Caco-2 (cell line): ENCODE data around the gene CNOT10. TPM values are rescaled to one million over a fixed set of nuclear protein-coding genes. Genes with fewer than 3 reads are reported as not detected.

Experiments used
- Bru-seq: library from RNA; stranded (reverse); fragments of 400-500 nt; gene quantifications from one replicate; lab custom pipeline; 2021; lab: Mats Ljungman, UMichigan
- BruChase-seq, 2 experiments: library from RNA; stranded (reverse); fragments of 400-500 nt; gene quantifications; one replicate each; lab custom pipeline; 2021; lab: Mats Ljungman, UMichigan
- BruUV-seq: library from RNA; stranded (reverse); fragments of 400-500 nt; replicated peaks from 2 replicates; lab custom pipeline; 2021; lab: Mats Ljungman, UMichigan
- CTCF ChIA-PET: fragments of 300-600 bp; sonication (Branson Sonifier 250); formaldehyde crosslinking; loops from one replicate; lab custom pipeline; 2022; ENCODE audit warnings: antibody characterized with exemption; lab: Charles Lee
- POLR2A ChIA-PET: fragments of 300-600 bp; sonication (Branson Sonifier 250); formaldehyde crosslinking; loops from one replicate; lab custom pipeline; 2022; ENCODE audit warnings: antibody characterized with exemption; lab: Charles Lee
- DNase-seq, 2 experiments: peaks; one replicate each; pipeline versions ENCODE4 v3.0.0 to v3.0.0-alpha.2; 2020 to 2022
- H3K27me3 ChIP-seq: replicated peaks from 2 replicates; pipeline ENCODE4 v1.6.0; 2011; ENCODE audit warnings: low read length; ENCODE audit not compliant: control insufficient read depth, insufficient read depth
- H3K36me3 ChIP-seq: 2 replicates; pipeline ENCODE4 v1.5.1; 2011; ENCODE audit warnings: low read length; ENCODE audit not compliant: control insufficient read depth, insufficient read depth
- H3K4me1 ChIP-seq: fragments of 250-450 bp; sonication (Bioruptor Pico); 2 replicates; pipeline ENCODE4 v1.5.1; 2020; ENCODE audit warnings: mild to moderate bottlenecking
- H3K4me3 ChIP-seq: 2 replicates; pipeline ENCODE4 v1.5.1; 2011; ENCODE audit warnings: low read depth, mild to moderate bottlenecking, control low read depth, low read length
- H3K9me3 ChIP-seq: fragments of 250-450 bp; sonication (Bioruptor Pico); 2 replicates; pipeline ENCODE4 v1.5.1; 2020; ENCODE audit warnings: mild to moderate bottlenecking, moderate library complexity
- H3K27ac Mint-ChIP-seq: one replicate; pipeline ENCODE4 v1.8.0; 2022; ENCODE audit warnings: mixed read lengths; ENCODE audit not compliant: unreplicated experiment
- H3K27me3 Mint-ChIP-seq: one replicate; pipeline ENCODE4 v1.8.0; 2022; ENCODE audit warnings: mixed read lengths; ENCODE audit not compliant: insufficient read depth, unreplicated experiment
- H3K36me3 Mint-ChIP-seq: one replicate; pipeline ENCODE4 v1.8.0; 2022; ENCODE audit warnings: mild to moderate bottlenecking, mixed read lengths; ENCODE audit not compliant: insufficient read depth, unreplicated experiment
- H3K4me1 Mint-ChIP-seq: one replicate; pipeline ENCODE4 v1.8.0; 2022; ENCODE audit warnings: low read depth, mixed read lengths; ENCODE audit not compliant: unreplicated experiment
- H3K4me3 Mint-ChIP-seq: one replicate; pipeline ENCODE4 v1.8.0; 2022; ENCODE audit warnings: mild to moderate bottlenecking, moderate library complexity, mixed read lengths; ENCODE audit not compliant: unreplicated experiment
- H3K9me3 Mint-ChIP-seq: one replicate; pipeline ENCODE4 v1.8.0; 2022; ENCODE audit warnings: mixed read lengths; ENCODE audit not compliant: unreplicated experiment
- CTCF ChIP-seq, 2 experiments: fragments of 200-600 bp in 1 of 2; IDR thresholded peaks; 1 replicate in 1 of 2; 2 replicates in 1 of 2; pipeline versions ENCODE4 v1.5.1 to v1.8.0; 2011 to 2022; ENCODE audit warnings: antibody characterized with exemption in 1 of 2, control low read depth in 1 of 2, inconsistent platforms in 1 of 2, low read depth in 1 of 2, low read length in 1 of 2, mild to moderate bottlenecking in 1 of 2, moderate library complexity in 1 of 2; ENCODE audit not compliant: insufficient read depth in 1 of 2, severe bottlenecking in 1 of 2, unreplicated experiment in 1 of 2
- intact Hi-C: fragments of 100-400 bp; cut with micrococcal nuclease; formaldehyde crosslinking; loops from one replicate; pipeline ENCODE4 v1.10.0; 2022; ENCODE audit not compliant: unreplicated experiment
- long read RNA-seq: library from polyadenylated mRNA; stranded (forward); transcript quantifications from one replicate; pipeline ENCODE4 v2.0.0, GENCODE V29; 2022
- total RNA-seq: library from RNA; stranded (reverse); gene quantifications from 2 replicates; pipeline ENCODE4 v1.2.3, GENCODE V29; 2022

CNOT10 gene
- total RNA-seq, result 37.2 and 49.5 TPM in 2 replicates
- percentile 73 among the genes with signal in this experiment for Bru-seq, nascent RNA
- percentile 70 among the genes with signal in this experiment for BruChase-seq, experiment 1, labeled RNA remaining after a 2-hour chase
- BruChase-seq, experiment 2, labeled RNA remaining after a 6-hour chase, result percentile 70 among the genes with signal in this experiment
- long read RNA-seq, transcript CNOT10-201 (19 exons, 2,815 nt), result major isoform, 23 of 43 reads
- long read RNA-seq, partial matches to known transcripts, result 4 of 43 reads
- long read RNA-seq, other reads (novel, unspliced or antisense), result 15 of 43 reads

DNA sequence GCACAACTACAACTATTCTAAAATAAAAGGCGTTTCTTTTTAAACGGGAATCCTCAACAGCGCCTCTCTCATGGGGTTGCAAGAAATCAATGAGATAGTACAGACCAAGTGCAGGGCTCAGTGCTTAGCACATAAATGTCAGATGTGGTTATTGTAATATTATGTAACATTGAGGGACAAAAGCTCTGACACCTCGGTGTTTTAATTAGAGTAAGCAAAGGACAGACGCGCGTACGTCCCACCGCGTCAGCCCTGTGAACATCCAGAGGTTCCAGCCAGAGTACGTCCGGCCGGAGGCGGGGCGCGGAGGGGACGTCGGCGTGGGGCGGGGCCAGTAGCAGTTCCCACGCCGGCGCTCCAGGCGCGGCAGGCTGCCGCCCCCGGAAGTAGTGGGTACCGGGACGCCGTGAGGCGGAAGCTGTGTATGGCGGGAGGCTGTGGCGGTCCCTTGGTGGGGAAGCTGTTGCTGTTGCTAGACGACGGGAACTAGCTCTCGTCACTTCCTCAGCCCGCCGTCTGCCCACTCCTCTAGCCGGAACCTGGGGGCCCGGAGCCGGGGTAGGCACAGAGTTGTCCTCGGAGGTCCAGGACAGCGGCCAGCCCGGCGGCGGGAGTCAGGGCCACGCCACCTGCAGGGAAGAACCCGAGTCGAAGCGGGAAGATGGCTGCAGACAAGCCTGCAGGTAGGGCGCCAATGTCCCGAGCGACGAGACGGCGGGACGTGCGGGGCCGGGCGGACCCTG, at the start of gene CNOT10:
CNOT10 (plus strand) TSS at position 389 of the 743 bp plus-strand sequence; CDS start at position 662, 273 bp downstream.
- H3K27me3 Mint-ChIP-seq, result no peaks in the 10 kb centered on the region
- peaks cover 17% of the 10 kb centered on the region for H3K36me3 Mint-ChIP-seq
- Histone ChIP-seq H3K36me3 (no peaks in the 10 kb centered on the region), H3K27me3 (no peaks in the 10 kb centered on the region), H3K4me1 (peaks cover 11% of the 10 kb centered on the region; the same call in 1 of the 2 replicates), H3K9me3 (0 out of 2 replicates have a peak, but pooled peaks cover 2% of the 10 kb centered on the region), H3K4me3 (peak within 1 kb of the TSS; percentile 63)
- peak within 1 kb of the TSS; percentile 82 for H3K27ac Mint-ChIP-seq
- H3K9me3 Mint-ChIP-seq, result no peaks in the 10 kb centered on the region
- intact Hi-C loops, result loop anchor here (1.0 kb wide), 1 partner anchor 115 kb away; the partner anchor contains the start of gene DYNC1LI1
- H3K4me1 Mint-ChIP-seq, result peaks cover 14% of the 10 kb centered on the region
- peak within 1 kb of the TSS; percentile 86 for H3K4me3 Mint-ChIP-seq
- ChIA-PET POLR2A (interaction anchor here (0.6 kb wide), 1 partner anchor 219 kb away, joined by 3 read pairs; no protein-coding TSS in a partner anchor), CTCF (interaction anchor here (0.5 to 0.7 kb wide), 3 partner anchors 175 to 496 kb away, joined by 3 to 14 read pairs (median 5); no protein-coding TSS in a partner anchor)
- peak in 1 of 2 experiments; percentile 52 for TF ChIP-seq CTCF (IDR thresholded peaks at IDR 0.05; ENCODE audit: insufficient read depth in 1 of 2, low read depth in 1 of 2, low read length in 1 of 2, severe bottlenecking in 1 of 2, unreplicated experiment in 1 of 2)
- peak; percentile 94 to 95 for DNase-seq
- no TSS peak for BruUV-seq

DNA sequence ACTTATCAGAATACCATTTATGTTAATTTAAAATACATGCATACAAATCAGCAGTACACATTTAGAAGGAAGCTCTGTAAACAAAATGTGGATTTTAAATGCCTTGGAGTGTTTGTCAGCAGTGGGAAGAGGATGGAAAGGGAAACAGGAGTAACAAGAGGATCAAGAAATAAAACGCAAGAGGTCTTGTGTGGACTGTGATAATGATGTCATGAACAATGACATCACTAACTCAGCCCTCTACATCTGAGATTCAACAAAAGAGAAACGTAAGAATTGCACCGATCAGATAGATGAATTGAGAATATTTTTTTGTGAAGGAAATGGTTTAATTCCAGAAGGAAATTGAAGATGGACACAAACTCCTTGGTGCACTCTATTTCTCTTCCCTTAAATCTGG, 44.0 kb upstream of the CNOT10 start:
- ChIA-PET CTCF (no interaction called here), POLR2A (no interaction called here)
- no peaks in the 10 kb centered on the region for H3K27me3 ChIP-seq
- peaks cover 1% of the 10 kb centered on the region for H3K9me3 Mint-ChIP-seq
- peaks cover 8% of the 10 kb centered on the region for H3K4me1 Mint-ChIP-seq
- peaks cover 8% of the 10 kb centered on the region; the same call in 1 of the 2 replicates for H3K4me1 ChIP-seq
- no peak for TF ChIP-seq CTCF (IDR thresholded peaks at IDR 0.05; ENCODE audit: insufficient read depth in 1 of 2, low read depth in 1 of 2, low read length in 1 of 2, severe bottlenecking in 1 of 2, unreplicated experiment in 1 of 2)
- intact Hi-C loops, result no loop called here
- H3K9me3 ChIP-seq, result no peaks in the 10 kb centered on the region
- no TSS peak for BruUV-seq
- no peak overlapping the region for H3K4me3 Mint-ChIP-seq
- DNase-seq, result no peak
- H3K36me3 Mint-ChIP-seq, result no peaks in the 10 kb centered on the region
- no peaks in the 10 kb centered on the region for H3K36me3 ChIP-seq
- H3K27me3 Mint-ChIP-seq, result no peaks in the 10 kb centered on the region
- no peak overlapping the region for H3K27ac Mint-ChIP-seq
- H3K4me3 ChIP-seq, result no peak overlapping the region

DNA sequence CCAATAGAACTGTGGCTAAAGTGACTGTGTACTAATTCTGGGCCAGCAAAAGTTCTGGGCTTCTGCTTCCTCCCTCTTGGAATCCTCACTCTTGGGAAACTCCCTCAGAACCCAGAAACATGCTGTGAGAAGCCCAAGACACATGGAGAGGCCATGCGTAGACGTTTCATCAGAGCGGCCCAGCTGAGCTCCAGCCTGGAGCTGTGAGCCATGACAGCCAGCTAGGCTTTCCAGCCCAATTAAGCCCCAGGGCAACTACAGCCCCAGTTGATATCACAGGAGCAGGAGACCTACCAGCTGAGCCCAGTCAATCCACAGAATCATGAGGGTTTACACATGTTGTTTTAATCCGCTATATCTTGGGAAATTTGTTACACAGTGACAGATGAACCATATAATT, 43.6 kb upstream of the CNOT10 start:
- CTCF ChIA-PET, result no interaction called here
- no peak overlapping the region for H3K27ac Mint-ChIP-seq

More for the DNA sequence above, 43.6 kb upstream of the CNOT10 start:
- Histone ChIP-seq H3K36me3 (no peaks in the 10 kb centered on the region), H3K9me3 (no peaks in the 10 kb centered on the region), H3K4me3 (no peak overlapping the region), H3K4me1 (peaks cover 8% of the 10 kb centered on the region; the same call in 1 of the 2 replicates), H3K27me3 (no peaks in the 10 kb centered on the region)
- no peaks in the 10 kb centered on the region for H3K27me3 Mint-ChIP-seq
- no peak for DNase-seq
- BruUV-seq, result no TSS peak
- no peak for TF ChIP-seq CTCF (IDR thresholded peaks at IDR 0.05; ENCODE audit: insufficient read depth in 1 of 2, low read depth in 1 of 2, low read length in 1 of 2, severe bottlenecking in 1 of 2, unreplicated experiment in 1 of 2)
- no peaks in the 10 kb centered on the region for H3K9me3 Mint-ChIP-seq
- no peaks in the 10 kb centered on the region for H3K36me3 Mint-ChIP-seq
- H3K4me1 Mint-ChIP-seq, result peaks cover 8% of the 10 kb centered on the region
- intact Hi-C loops, result no loop called here
- H3K4me3 Mint-ChIP-seq, result no peak overlapping the region
- POLR2A ChIA-PET, result no interaction called here
